OCI-LY1 (cell line): Measurements from ENCODE around the gene APOBEC4.
A peak's percentile ranks its signal among the peaks of the same experiment; 100 is the strongest.

ENCODE experiments used
- H2AFZ ChIP-seq: fragments of 200-600 bp; sonication (generic), shearing (Covaris generic); 2 replicates; pipeline ENCODE4 v1.6.0; 2014; ENCODE audit warnings: antibody characterized with exemption, mild to moderate bottlenecking, low read length
- H3F3A ChIP-seq: fragments of 200-600 bp; sonication (generic), shearing (Covaris generic); 2 replicates; pipeline ENCODE4 v1.6.0; 2014; ENCODE audit warnings: mild to moderate bottlenecking, antibody characterized with exemption, low read length, moderate library complexity; ENCODE audit not compliant: insufficient read depth
- H3K27ac ChIP-seq: fragments of 200-600 bp; sonication (generic); 2 replicates; pipeline ENCODE4 v1.5.1; 2014; ENCODE audit warnings: low read length, mixed run types, mild to moderate bottlenecking, low read depth; ENCODE audit not compliant: poor library complexity, severe bottlenecking
- H3K27me3 ChIP-seq: fragments of 200-600 bp; sonication (generic); 2 replicates; pipeline ENCODE4 v1.6.0; 2014; ENCODE audit warnings: antibody characterized with exemption, mild to moderate bottlenecking, low read length, moderate library complexity; ENCODE audit not compliant: insufficient read depth
- H3K36me3 ChIP-seq: fragments of 200-600 bp; sonication (generic); 2 replicates; pipeline ENCODE4 v1.6.1; 2014; ENCODE audit warnings: mild to moderate bottlenecking, antibody characterized with exemption, low read length, moderate library complexity, mixed read lengths; ENCODE audit not compliant: insufficient read depth
- H3K4me1 ChIP-seq: fragments of 200-600 bp; sonication (generic); 2 replicates; pipeline ENCODE4 v1.5.1; 2014; ENCODE audit warnings: mild to moderate bottlenecking, low read length, moderate library complexity; ENCODE audit not compliant: insufficient read depth, severe bottlenecking
- H3K4me2 ChIP-seq: fragments of 200-600 bp; sonication (generic), shearing (Covaris generic); 2 replicates; pipeline ENCODE4 v1.6.1; 2014; ENCODE audit warnings: low read length
- H3K4me3 ChIP-seq: fragments of 200-600 bp; sonication (generic); 2 replicates; pipeline ENCODE4 v1.5.1; 2014; ENCODE audit warnings: low read length, low read depth, mild to moderate bottlenecking, mixed read lengths; ENCODE audit not compliant: poor library complexity, severe bottlenecking
- H3K79me2 ChIP-seq: fragments of 200-600 bp; shearing (Covaris generic); 2 replicates; pipeline ENCODE4 v1.6.1; 2016; ENCODE audit warnings: mixed run types, low read length, mixed read lengths; ENCODE audit not compliant: insufficient read depth
- H3K9ac ChIP-seq: fragments of 200-600 bp; sonication (generic), shearing (Covaris generic); 2 replicates; pipeline ENCODE4 v1.6.1; 2014; ENCODE audit warnings: mild to moderate bottlenecking, low read length, mixed read lengths
- H3K9me2 ChIP-seq: fragments of 200-600 bp; sonication (generic), shearing (Covaris generic); 2 replicates; pipeline ENCODE4 v1.6.1; 2014; ENCODE audit warnings: low read depth, mild to moderate bottlenecking, low read length, mixed read lengths
- H3K9me3 ChIP-seq: fragments of 200-600 bp; shearing (Covaris generic); 2 replicates; pipeline ENCODE4 v1.6.1; 2014; ENCODE audit warnings: low read length, mixed read lengths
- H4K20me1 ChIP-seq: fragments of 200-600 bp; sonication (generic), shearing (Covaris generic); 2 replicates; pipeline ENCODE4 v1.6.0; 2016; ENCODE audit warnings: mild to moderate bottlenecking, low read length; ENCODE audit not compliant: insufficient read depth
- CTCF ChIP-seq: fragments of 200-600 bp; sonication (generic), shearing (Covaris generic); IDR thresholded peaks from 2 replicates; pipeline ENCODE4 v1.5.1; 2017; ENCODE audit warnings: mild to moderate bottlenecking, antibody characterized with exemption, low read length, moderate library complexity, mixed read lengths
- EZH2 ChIP-seq: fragments of 200-600 bp; sonication (generic), shearing (Covaris generic); IDR thresholded peaks from 2 replicates; pipeline ENCODE4 v1.8.0; 2017; ENCODE audit warnings: borderline replicate concordance, mixed run types, mild to moderate bottlenecking, antibody characterized with exemption, low read length, moderate library complexity, mixed read lengths

APOBEC4 gene

DNA sequence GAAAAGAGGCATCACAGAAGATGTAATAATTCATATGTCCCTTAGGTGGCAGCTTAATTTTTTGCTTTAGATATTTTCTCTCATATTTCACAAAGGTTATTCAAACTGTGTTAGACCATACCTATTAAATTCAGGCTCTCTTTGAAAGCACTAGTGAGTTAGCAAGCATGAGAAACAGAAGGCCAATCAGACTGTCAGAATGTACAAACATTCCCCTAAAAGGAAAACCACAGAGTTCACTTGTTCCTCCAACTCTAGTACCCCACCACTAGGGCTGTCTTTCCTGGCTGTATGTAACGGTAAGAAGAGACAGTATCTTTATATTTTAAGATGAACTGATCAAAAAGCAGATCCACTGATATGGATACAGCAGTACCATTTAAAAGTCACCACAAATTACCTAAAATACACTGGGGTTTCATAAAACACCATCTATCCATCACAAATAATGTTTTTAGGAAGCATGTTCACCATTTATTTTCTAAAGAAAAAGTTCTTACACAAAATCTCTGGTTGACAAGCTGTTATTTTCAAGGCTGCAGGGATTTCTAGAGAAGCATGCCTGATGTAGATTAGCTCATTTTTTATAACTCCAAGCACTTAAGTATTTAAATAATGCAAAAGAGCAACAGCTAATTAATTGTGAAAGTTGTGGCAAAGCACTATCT is 19.3 kb downstream of the APOBEC4 start:
- TF ChIP-seq EZH2 = no peak
- peak; percentile 72 for TF ChIP-seq CTCF
- peaks cover 33% of the 10 kb centered on the region for H3K4me1 ChIP-seq
- H3K27me3 ChIP-seq = no peaks in the 10 kb centered on the region
- peak overlapping the region; percentile 76 for H3K4me2 ChIP-seq
- peak overlapping the region; percentile 82 for H3K27ac ChIP-seq
- H2AFZ ChIP-seq = no peak overlapping the region
- peak overlapping the region; percentile 89 for H3K4me3 ChIP-seq
- peaks cover 31% of the 10 kb centered on the region for H3K79me2 ChIP-seq
- peak overlapping the region; percentile 81 for H3K9ac ChIP-seq
- H3F3A ChIP-seq = peaks cover 3% of the 10 kb centered on the region; the same call in 1 of the 2 replicates
- H3K9me2 ChIP-seq = no peaks in the 10 kb centered on the region
- H3K36me3 ChIP-seq = peaks cover 41% of the 10 kb centered on the region
- no peaks in the 10 kb centered on the region for H4K20me1 ChIP-seq
- no peaks in the 10 kb centered on the region for H3K9me3 ChIP-seq

- no peak for TF ChIP-seq EZH2
- Histone ChIP-seq H3K4me2 (peak overlapping the region; percentile 76), H3K27ac (no peak overlapping the region), H3K4me3 (peak overlapping the region; percentile 89), H3K4me1 (peaks cover 33% of the 10 kb centered on the region), H3K9me3 (no peaks in the 10 kb centered on the region), H3F3A (peaks cover 3% of the 10 kb centered on the region; the same call in 1 of the 2 replicates), H3K36me3 (peaks cover 49% of the 10 kb centered on the region), H3K9ac (peak overlapping the region; percentile 81; the same call in 1 of the 2 replicates), H4K20me1 (no peaks in the 10 kb centered on the region), H3K9me2 (no peaks in the 10 kb centered on the region), H3K27me3 (no peaks in the 10 kb centered on the region), H3K79me2 (peaks cover 31% of the 10 kb centered on the region), H2AFZ (no peak overlapping the region)
These were observed 20.2 kb downstream of the APOBEC4 start for GRCh38 chr1:183632964-183633363.

GRCh38 chr1:183632114-183632513 is 21.0 kb downstream of the APOBEC4 start:
- Histone ChIP-seq H3K27ac (no peak overlapping the region), H2AFZ (no peak overlapping the region), H3K79me2 (peaks cover 31% of the 10 kb centered on the region), H3K36me3 (peaks cover 56% of the 10 kb centered on the region), H3K4me1 (peaks cover 33% of the 10 kb centered on the region), H3F3A (peaks cover 3% of the 10 kb centered on the region; the same call in 1 of the 2 replicates), H3K4me3 (no peak overlapping the region), H4K20me1 (no peaks in the 10 kb centered on the region), H3K27me3 (no peaks in the 10 kb centered on the region), H3K4me2 (peak overlapping the region; percentile 76; the same call in 1 of the 2 replicates), H3K9me3 (no peaks in the 10 kb centered on the region), H3K9ac (no peak overlapping the region; the same call in 1 of the 2 replicates), H3K9me2 (no peaks in the 10 kb centered on the region)
- TF ChIP-seq EZH2 (no peak), CTCF (no peak)

GRCh38 chr1:183630748-183631147 is 22.4 kb downstream of the APOBEC4 start:
- Histone ChIP-seq H3K4me2 (no peak overlapping the region), H3K9ac (no peak overlapping the region), H3K36me3 (peaks cover 69% of the 10 kb centered on the region)

More at GRCh38 chr1:183630748-183631147, 22.4 kb downstream of the APOBEC4 start:
- Histone ChIP-seq H4K20me1 (no peaks in the 10 kb centered on the region), H3K4me3 (no peak overlapping the region), H3K4me1 (peaks cover 28% of the 10 kb centered on the region), H3F3A (peaks cover 3% of the 10 kb centered on the region; the same call in 1 of the 2 replicates), H3K9me3 (no peaks in the 10 kb centered on the region), H3K79me2 (peaks cover 31% of the 10 kb centered on the region), H3K9me2 (no peaks in the 10 kb centered on the region), H2AFZ (no peak overlapping the region), H3K27me3 (no peaks in the 10 kb centered on the region), H3K27ac (no peak overlapping the region)
- no peak for TF ChIP-seq EZH2
- no peak for TF ChIP-seq CTCF
